MM.1S (cell line): ENCODE results near the gene RPN1.
A peak's percentile ranks its signal among the peaks of the same experiment; 100 is the strongest.

Source experiments
- DNase-seq: peaks from one replicate; pipeline ENCODE4 v3.0.0-alpha.2; 2015
- H2AFZ ChIP-seq: fragments of 300-600 bp; sonication (generic); 2 replicates; pipeline ENCODE4 v1.6.0; 2016; ENCODE audit warnings: antibody characterized with exemption, low read length
- H3F3A ChIP-seq: fragments of 300-600 bp; sonication (generic); 2 replicates; pipeline ENCODE4 v1.6.1; 2016; ENCODE audit warnings: mild to moderate bottlenecking, antibody characterized with exemption, low read length, moderate library complexity, mixed read lengths; ENCODE audit not compliant: insufficient read depth
- H3K27ac ChIP-seq: fragments of 300-600 bp; sonication (generic); 2 replicates; pipeline ENCODE4 v1.5.1; 2016; ENCODE audit warnings: mild to moderate bottlenecking, low read length
- H3K27me3 ChIP-seq: fragments of 300-600 bp; sonication (generic); replicated peaks from 2 replicates; pipeline ENCODE4 v1.6.0; 2016; ENCODE audit warnings: low read length; ENCODE audit not compliant: insufficient read depth
- H3K36me3 ChIP-seq: fragments of 300-600 bp; sonication (generic); replicated peaks from 2 replicates; pipeline ENCODE4 v1.6.1; 2016; ENCODE audit warnings: mild to moderate bottlenecking, low read length, mixed read lengths; ENCODE audit not compliant: insufficient read depth
- H3K4me1 ChIP-seq: fragments of 300-600 bp; sonication (generic); 2 replicates; pipeline ENCODE4 v1.6.1; 2016; ENCODE audit warnings: low read length, mixed read lengths
- H3K4me2 ChIP-seq: fragments of 300-600 bp; sonication (generic); 2 replicates; pipeline ENCODE4 v1.6.0; 2016; ENCODE audit warnings: low read depth, low read length
- H3K4me3 ChIP-seq: fragments of 300-600 bp; sonication (generic); 2 replicates; pipeline ENCODE4 v1.5.1; 2016; ENCODE audit warnings: low read length, mixed read lengths
- H3K79me2 ChIP-seq: fragments of 300-600 bp; sonication (generic); 2 replicates; pipeline ENCODE4 v1.6.1; 2016; ENCODE audit warnings: mixed run types, low read length, mixed read lengths
- H3K9ac ChIP-seq: fragments of 300-600 bp; sonication (generic); 2 replicates; pipeline ENCODE4 v1.6.1; 2016; ENCODE audit warnings: low read length, mixed read lengths
- H3K9me2 ChIP-seq: fragments of 300-600 bp; sonication (generic); replicated peaks from 2 replicates; pipeline ENCODE4 v1.6.1; 2016; ENCODE audit warnings: mild to moderate bottlenecking, low read length, mixed read lengths; ENCODE audit not compliant: insufficient read depth
- H3K9me3 ChIP-seq: fragments of 300-600 bp; sonication (generic); replicated peaks from 2 replicates; pipeline ENCODE4 v1.6.1; 2016; ENCODE audit warnings: mild to moderate bottlenecking, low read length, mixed read lengths; ENCODE audit not compliant: insufficient read depth
- H4K20me1 ChIP-seq: fragments of 300-600 bp; sonication (generic); 2 replicates; pipeline ENCODE4 v1.6.1; 2016; ENCODE audit warnings: mild to moderate bottlenecking, low read length, moderate library complexity, mixed read lengths; ENCODE audit not compliant: insufficient read depth
- EZH2 ChIP-seq: fragments of 300-600 bp; sonication (generic); optimal IDR thresholded peaks from 2 replicates; pipeline ENCODE3; 2017; ENCODE audit warnings: low read depth, mild to moderate bottlenecking, antibody characterized with exemption, low read length, mixed read lengths
- EZH2phosphoT487 ChIP-seq: fragments of 300-600 bp; sonication (generic); IDR thresholded peaks from 2 replicates; pipeline ENCODE4 v1.6.1; 2018; ENCODE audit warnings: antibody characterized with exemption, low read length
- TF ChIP-seq, protein P1 (sequence below): fragments of 300-600 bp; sonication (generic); IDR thresholded peaks from 2 replicates; pipeline ENCODE4 v1.5.1; 2016; ENCODE audit warnings: antibody characterized with exemption, low read length, mixed read lengths

Gene RPN1

DNA sequence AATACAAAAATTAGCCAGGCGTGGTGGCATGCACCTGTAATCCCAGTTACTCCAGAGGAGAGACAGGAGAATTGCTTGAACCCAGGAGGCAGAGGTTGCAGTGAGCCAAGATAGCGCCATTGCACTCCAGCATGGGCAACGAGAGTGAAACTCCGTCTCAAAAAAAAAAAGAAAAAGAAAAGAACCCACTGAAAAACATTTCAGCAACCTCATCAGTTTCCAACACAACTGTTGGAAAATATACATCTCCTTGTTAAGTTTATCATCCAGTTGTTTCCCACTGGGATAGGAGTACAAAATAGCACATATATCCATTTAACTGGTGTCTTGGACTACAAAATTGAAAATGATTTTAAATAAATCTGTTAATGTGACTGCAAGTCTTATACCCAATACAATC lies 2.2 kb downstream of the RPN1 start:
- Histone ChIP-seq H3K9ac (peak overlapping the region; percentile 100; the same call in 1 of the 2 replicates), H4K20me1 (peaks cover 7% of the 10 kb centered on the region; the same call in 1 of the 2 replicates), H3K27ac (no peak overlapping the region)

DNA sequence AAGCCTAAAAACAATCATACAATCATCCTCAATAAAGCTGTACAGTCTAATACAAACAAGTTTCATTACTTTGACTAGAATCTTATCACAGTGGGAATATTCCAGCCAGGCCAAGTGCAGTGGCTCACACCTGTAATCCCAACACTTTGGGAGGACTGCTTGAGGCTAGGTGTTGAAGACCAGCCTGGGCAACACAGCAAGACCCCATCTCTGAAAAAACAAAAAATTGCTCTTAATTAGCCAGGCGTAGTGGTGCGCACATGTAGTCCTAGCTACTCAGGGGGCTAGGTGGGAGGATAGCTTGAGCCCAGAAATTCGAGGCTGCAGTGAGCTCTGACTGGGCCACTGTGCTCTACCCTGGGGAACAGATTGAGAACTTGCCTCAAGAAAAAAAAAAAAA lies 3.3 kb downstream of the RPN1 start:
- Histone ChIP-seq H3K9me2 (no peaks in the 10 kb centered on the region), H3K4me1 (0 out of 2 replicates have a peak, but pooled peaks cover 5% of the 10 kb centered on the region), H3K9ac (no peak overlapping the region), H3K27me3 (no peaks in the 10 kb centered on the region), H3K27ac (no peak overlapping the region), H3K4me3 (no peak overlapping the region), H3F3A (no peaks in the 10 kb centered on the region), H3K4me2 (no peak overlapping the region), H3K9me3 (no peaks in the 10 kb centered on the region), H3K36me3 (peaks cover 6% of the 10 kb centered on the region), H3K79me2 (peaks cover 84% of the 10 kb centered on the region), H4K20me1 (peaks cover 7% of the 10 kb centered on the region; the same call in 1 of the 2 replicates), H2AFZ (no peak overlapping the region)
- DNase-seq: no peak
- TF ChIP-seq EZH2 (no peak), EZH2phosphoT487 (no peak)
- TF ChIP-seq, protein P1, sequence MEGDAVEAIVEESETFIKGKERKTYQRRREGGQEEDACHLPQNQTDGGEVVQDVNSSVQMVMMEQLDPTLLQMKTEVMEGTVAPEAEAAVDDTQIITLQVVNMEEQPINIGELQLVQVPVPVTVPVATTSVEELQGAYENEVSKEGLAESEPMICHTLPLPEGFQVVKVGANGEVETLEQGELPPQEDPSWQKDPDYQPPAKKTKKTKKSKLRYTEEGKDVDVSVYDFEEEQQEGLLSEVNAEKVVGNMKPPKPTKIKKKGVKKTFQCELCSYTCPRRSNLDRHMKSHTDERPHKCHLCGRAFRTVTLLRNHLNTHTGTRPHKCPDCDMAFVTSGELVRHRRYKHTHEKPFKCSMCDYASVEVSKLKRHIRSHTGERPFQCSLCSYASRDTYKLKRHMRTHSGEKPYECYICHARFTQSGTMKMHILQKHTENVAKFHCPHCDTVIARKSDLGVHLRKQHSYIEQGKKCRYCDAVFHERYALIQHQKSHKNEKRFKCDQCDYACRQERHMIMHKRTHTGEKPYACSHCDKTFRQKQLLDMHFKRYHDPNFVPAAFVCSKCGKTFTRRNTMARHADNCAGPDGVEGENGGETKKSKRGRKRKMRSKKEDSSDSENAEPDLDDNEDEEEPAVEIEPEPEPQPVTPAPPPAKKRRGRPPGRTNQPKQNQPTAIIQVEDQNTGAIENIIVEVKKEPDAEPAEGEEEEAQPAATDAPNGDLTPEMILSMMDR: no peak

More for the DNA sequence above, 2.2 kb downstream of the RPN1 start:
- Histone ChIP-seq H3K36me3 (peaks cover 6% of the 10 kb centered on the region), H3K9me3 (no peaks in the 10 kb centered on the region), H3K4me1 (0 out of 2 replicates have a peak, but pooled peaks cover 5% of the 10 kb centered on the region), H3K4me2 (peak overlapping the region; percentile 89; the same call in 1 of the 2 replicates), H3K9me2 (no peaks in the 10 kb centered on the region), H3K79me2 (peaks cover 73% of the 10 kb centered on the region), H3K27me3 (no peaks in the 10 kb centered on the region), H3F3A (no peaks in the 10 kb centered on the region), H3K4me3 (peak overlapping the region; percentile 100), H2AFZ (no peak overlapping the region)
- TF ChIP-seq, protein P1: no peak
- no peak for TF ChIP-seq EZH2phosphoT487
- no peak for DNase-seq

DNA sequence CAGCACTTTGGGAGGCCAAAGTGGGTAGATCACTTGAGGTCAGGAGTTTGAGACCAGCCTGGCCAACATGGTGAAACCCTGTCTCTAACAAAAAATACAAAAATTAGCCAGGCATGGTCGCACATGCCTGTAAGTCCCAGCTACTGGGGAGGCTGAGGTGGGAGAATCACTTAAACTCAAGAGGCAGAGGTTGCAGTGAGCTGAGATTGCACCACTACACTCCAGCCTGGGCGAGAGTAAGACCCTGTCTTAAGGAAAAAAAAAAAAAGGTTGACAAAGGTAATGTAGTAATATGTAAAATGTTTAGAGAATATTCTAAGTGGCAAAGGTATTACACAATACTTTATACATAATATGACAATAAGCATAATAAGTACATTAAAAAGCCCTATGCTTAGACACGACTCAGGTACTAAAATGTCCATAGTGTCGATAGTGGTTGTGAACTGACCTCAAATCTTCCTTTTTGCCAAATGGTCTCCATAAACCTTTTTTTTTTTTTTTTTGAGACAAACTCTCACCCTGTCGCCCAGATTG lies 16.5 kb downstream of the RPN1 start:
- no peaks in the 10 kb centered on the region for H3K4me1 ChIP-seq
- H3K9me2 ChIP-seq: no peaks in the 10 kb centered on the region
- no peak overlapping the region for H3K4me2 ChIP-seq
- peaks cover 16% of the 10 kb centered on the region; the same call in 1 of the 2 replicates for H4K20me1 ChIP-seq
- H3K79me2 ChIP-seq: peaks cover 93% of the 10 kb centered on the region
- H3K27me3 ChIP-seq: no peaks in the 10 kb centered on the region
- no peaks in the 10 kb centered on the region for H3K9me3 ChIP-seq
- peaks cover 23% of the 10 kb centered on the region for H3K36me3 ChIP-seq
- H3K27ac ChIP-seq: no peak overlapping the region
- no peak overlapping the region for H2AFZ ChIP-seq
- no peak for DNase-seq
- TF ChIP-seq EZH2phosphoT487 (no peak), EZH2 (no peak)
- TF ChIP-seq, protein P1: no peak
- no peak overlapping the region for H3K9ac ChIP-seq
- H3K4me3 ChIP-seq: no peak overlapping the region
- 0 out of 2 replicates have a peak, but pooled peaks cover 5% of the 10 kb centered on the region for H3F3A ChIP-seq
